Astrocyte (in vitro differentiated cells and primary cell): Measurements from ENCODE around the gene TMEM175.

Experiments used
- EZH2 ChIP-seq: IDR thresholded peaks from 2 replicates; pipeline ENCODE4 v1.6.1; 2012; ENCODE audit warnings: mild to moderate bottlenecking, low read length, inconsistent platforms; ENCODE audit not compliant: insufficient read depth
- TF ChIP-seq, protein P1 (sequence below): IDR thresholded peaks from 2 replicates; pipeline ENCODE4 v1.5.1; 2011; ENCODE audit warnings: low read depth, mild to moderate bottlenecking, inconsistent platforms, low read length, moderate library complexity; ENCODE audit not compliant: insufficient read depth

DNA sequence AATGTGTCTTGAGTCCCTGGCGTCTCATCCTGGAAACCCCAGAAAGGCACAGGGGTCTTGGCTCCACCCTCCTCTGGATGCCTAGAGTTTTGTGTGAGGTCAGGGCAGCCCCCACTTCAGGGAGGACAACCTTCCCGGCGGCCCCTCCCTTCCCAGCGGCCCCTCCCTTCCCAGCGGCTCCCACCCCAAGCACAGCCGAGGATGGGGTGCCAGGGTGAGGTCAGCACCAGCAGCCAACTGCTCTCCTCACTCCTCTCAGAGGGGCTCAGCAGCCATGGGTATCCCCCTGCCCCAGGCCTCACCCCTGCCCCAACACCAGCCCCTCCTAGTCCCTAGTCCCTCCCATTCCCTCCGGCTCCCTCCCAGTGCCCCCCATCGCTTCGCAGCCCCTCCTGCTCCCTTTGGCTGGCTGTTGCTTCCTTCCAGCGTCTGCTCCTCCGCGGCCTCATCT is 23.7 kb downstream of the TMEM175 start:
- TF ChIP-seq, protein P1, sequence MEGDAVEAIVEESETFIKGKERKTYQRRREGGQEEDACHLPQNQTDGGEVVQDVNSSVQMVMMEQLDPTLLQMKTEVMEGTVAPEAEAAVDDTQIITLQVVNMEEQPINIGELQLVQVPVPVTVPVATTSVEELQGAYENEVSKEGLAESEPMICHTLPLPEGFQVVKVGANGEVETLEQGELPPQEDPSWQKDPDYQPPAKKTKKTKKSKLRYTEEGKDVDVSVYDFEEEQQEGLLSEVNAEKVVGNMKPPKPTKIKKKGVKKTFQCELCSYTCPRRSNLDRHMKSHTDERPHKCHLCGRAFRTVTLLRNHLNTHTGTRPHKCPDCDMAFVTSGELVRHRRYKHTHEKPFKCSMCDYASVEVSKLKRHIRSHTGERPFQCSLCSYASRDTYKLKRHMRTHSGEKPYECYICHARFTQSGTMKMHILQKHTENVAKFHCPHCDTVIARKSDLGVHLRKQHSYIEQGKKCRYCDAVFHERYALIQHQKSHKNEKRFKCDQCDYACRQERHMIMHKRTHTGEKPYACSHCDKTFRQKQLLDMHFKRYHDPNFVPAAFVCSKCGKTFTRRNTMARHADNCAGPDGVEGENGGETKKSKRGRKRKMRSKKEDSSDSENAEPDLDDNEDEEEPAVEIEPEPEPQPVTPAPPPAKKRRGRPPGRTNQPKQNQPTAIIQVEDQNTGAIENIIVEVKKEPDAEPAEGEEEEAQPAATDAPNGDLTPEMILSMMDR: no peak
- TF ChIP-seq EZH2: no peak
